ENCODE results near the gene MAD1L1.

Gene MAD1L1

DNA sequence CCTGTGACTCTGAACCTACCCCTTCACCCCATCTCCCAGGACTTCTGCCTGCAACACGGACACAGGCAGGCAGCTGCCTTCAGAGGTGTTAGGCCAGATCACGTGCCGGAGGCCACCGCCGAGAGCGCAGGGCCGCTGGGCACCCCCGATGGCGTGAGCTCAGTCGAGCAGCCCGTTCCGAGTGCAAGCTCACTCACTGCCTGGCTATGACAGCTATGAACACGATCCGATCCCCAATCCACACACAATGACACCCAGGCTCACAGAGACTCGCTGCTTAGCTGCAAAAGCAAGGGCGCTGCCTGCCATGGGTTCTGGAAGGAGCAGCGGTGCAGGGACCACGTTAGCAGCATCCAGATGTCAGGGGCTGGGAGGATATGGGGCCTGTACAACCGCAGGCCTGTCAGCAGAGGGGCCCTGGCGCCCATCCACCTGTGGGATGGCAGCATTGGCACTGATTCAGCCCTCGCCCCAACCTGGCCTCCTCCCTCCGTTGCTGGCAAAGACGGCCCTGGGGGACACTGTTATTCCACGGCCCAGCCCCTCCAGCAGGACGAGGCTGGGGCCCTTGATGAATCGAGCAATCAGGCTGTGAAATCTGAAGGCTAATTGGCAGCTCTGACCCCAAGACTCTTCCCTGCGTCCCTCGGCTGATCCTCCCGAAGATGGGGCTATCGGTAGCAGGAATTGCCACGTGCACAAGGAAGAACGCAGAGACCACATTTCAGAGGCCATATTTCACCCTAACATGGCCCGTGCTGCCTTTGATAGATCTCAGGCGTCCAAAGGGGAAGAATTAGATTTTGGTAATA is 332.6 kb downstream of the MAD1L1 start:
- TF ChIP-seq, protein P1, sequence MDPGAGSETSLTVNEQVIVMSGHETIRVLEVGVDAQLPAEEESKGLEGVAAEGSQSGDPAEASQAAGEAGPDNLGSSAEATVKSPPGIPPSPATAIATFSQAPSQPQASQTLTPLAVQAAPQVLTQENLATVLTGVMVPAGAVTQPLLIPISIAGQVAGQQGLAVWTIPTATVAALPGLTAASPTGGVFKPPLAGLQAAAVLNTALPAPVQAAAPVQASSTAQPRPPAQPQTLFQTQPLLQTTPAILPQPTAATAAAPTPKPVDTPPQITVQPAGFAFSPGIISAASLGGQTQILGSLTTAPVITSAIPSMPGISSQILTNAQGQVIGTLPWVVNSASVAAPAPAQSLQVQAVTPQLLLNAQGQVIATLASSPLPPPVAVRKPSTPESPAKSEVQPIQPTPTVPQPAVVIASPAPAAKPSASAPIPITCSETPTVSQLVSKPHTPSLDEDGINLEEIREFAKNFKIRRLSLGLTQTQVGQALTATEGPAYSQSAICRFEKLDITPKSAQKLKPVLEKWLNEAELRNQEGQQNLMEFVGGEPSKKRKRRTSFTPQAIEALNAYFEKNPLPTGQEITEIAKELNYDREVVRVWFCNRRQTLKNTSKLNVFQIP (CRISPR knock-in tag; IDR thresholded peaks at IDR 0.05; ENCODE audit: borderline replicate concordance, low read depth), result no peak
- no peak for TF ChIP-seq BACH2 (CRISPR knock-in tag; IDR thresholded peaks at IDR 0.05; ENCODE audit: borderline replicate concordance)
- TF ChIP-seq GLIS3 (CRISPR knock-in tag; IDR thresholded peaks at IDR 0.05), result no peak
- TF ChIP-seq ZNF565 (CRISPR knock-in tag; conservative IDR thresholded peaks at IDR 0.05; ENCODE audit: low read depth), result no peak
- no peak for TF ChIP-seq ESRRG (CRISPR knock-in tag; IDR thresholded peaks at IDR 0.05)
- no peak for TF ChIP-seq CSDC2 (CRISPR knock-in tag; IDR thresholded peaks at IDR 0.05)
- TF ChIP-seq OSR1 (CRISPR knock-in tag; IDR thresholded peaks at IDR 0.05), result no peak
- TF ChIP-seq SNAI2 (CRISPR knock-in tag; IDR thresholded peaks at IDR 0.05), result no peak
- no peak for TF ChIP-seq PPARA (CRISPR knock-in tag; IDR thresholded peaks at IDR 0.05; ENCODE audit: borderline replicate concordance)
- TF ChIP-seq ZFP3 (CRISPR knock-in tag; IDR thresholded peaks at IDR 0.05), result no peak
- no peak for TF ChIP-seq ZFP30 (CRISPR knock-in tag; IDR thresholded peaks at IDR 0.05)
- no peak for ATAC-seq

DNA sequence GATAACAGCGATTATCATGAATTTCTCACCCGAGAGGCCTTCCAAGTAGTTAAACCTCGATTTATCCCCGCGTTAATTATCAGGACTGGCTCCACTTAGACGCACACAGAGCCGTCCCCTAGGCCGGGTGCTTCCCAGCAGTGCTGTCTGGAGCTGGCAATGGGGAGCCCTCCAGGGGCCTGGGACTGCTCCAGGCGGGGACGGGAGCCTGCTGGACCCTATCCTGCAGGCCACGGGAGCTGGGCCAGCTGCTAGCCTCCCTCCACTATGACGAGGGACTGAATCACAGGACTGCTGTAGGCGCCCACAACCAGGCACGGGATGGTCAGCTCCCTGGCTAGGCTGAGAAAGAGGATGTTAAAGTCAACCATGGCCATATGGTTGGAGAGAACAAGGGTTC is 333.5 kb downstream of the MAD1L1 start:
- peak; percentile 39 for ATAC-seq
- TF ChIP-seq CSDC2 (CRISPR knock-in tag; IDR thresholded peaks at IDR 0.05) (no peak), ARNTL (CRISPR knock-in tag; IDR thresholded peaks at IDR 0.05; ENCODE audit: borderline replicate concordance, low read depth) (no peak), TOX (CRISPR knock-in tag; IDR thresholded peaks at IDR 0.05; ENCODE audit: borderline replicate concordance) (no peak), PPARA (CRISPR knock-in tag; IDR thresholded peaks at IDR 0.05; ENCODE audit: borderline replicate concordance) (no peak), GLIS3 (CRISPR knock-in tag; IDR thresholded peaks at IDR 0.05) (no peak), PATZ1 (CRISPR knock-in tag; IDR thresholded peaks at IDR 0.05; ENCODE audit: borderline replicate concordance) (no peak), ZNF70 (CRISPR knock-in tag; IDR thresholded peaks at IDR 0.05) (no peak), SNAI2 (CRISPR knock-in tag; IDR thresholded peaks at IDR 0.05) (no peak), OSR1 (CRISPR knock-in tag; IDR thresholded peaks at IDR 0.05) (no peak), ZFP30 (CRISPR knock-in tag; IDR thresholded peaks at IDR 0.05) (no peak), BACH2 (CRISPR knock-in tag; IDR thresholded peaks at IDR 0.05; ENCODE audit: borderline replicate concordance) (no peak), ZC3H10 (CRISPR knock-in tag; IDR thresholded peaks at IDR 0.05) (no peak), ESRRG (CRISPR knock-in tag; IDR thresholded peaks at IDR 0.05) (no peak), RARB (CRISPR knock-in tag; IDR thresholded peaks at IDR 0.05) (no peak), ISL1 (CRISPR knock-in tag; IDR thresholded peaks at IDR 0.05) (no peak), CREB5 (CRISPR knock-in tag; IDR thresholded peaks at IDR 0.05; ENCODE audit: low read depth) (no peak), ZFP3 (CRISPR knock-in tag; IDR thresholded peaks at IDR 0.05) (no peak), ZNF565 (CRISPR knock-in tag; conservative IDR thresholded peaks at IDR 0.05; ENCODE audit: low read depth) (no peak)

GRCh38 chr7:1898628-1899185 is 334.0 kb downstream of the MAD1L1 start:
- no peak for TF ChIP-seq ZNF70 (CRISPR knock-in tag; IDR thresholded peaks at IDR 0.05)
- TF ChIP-seq PPARA (CRISPR knock-in tag; IDR thresholded peaks at IDR 0.05; ENCODE audit: borderline replicate concordance), result no peak
- TF ChIP-seq ARNTL (CRISPR knock-in tag; IDR thresholded peaks at IDR 0.05; ENCODE audit: borderline replicate concordance, low read depth), result no peak
- no peak for ATAC-seq

GRCh38 chr7:1897861-1898627 is 334.7 kb downstream of the MAD1L1 start:
- no peak for ATAC-seq
- TF ChIP-seq ZC3H10 (CRISPR knock-in tag; IDR thresholded peaks at IDR 0.05), result no peak
- TF ChIP-seq BACH2 (CRISPR knock-in tag; IDR thresholded peaks at IDR 0.05; ENCODE audit: borderline replicate concordance), result no peak
- no peak for TF ChIP-seq GLIS3 (CRISPR knock-in tag; IDR thresholded peaks at IDR 0.05)
- no peak for TF ChIP-seq RARB (CRISPR knock-in tag; IDR thresholded peaks at IDR 0.05)
- no peak for TF ChIP-seq ESRRG (CRISPR knock-in tag; IDR thresholded peaks at IDR 0.05)
- TF ChIP-seq ZFP3 (CRISPR knock-in tag; IDR thresholded peaks at IDR 0.05), result no peak
- TF ChIP-seq OSR1 (CRISPR knock-in tag; IDR thresholded peaks at IDR 0.05), result no peak
- TF ChIP-seq PATZ1 (CRISPR knock-in tag; IDR thresholded peaks at IDR 0.05; ENCODE audit: borderline replicate concordance), result no peak
- TF ChIP-seq ZNF70 (CRISPR knock-in tag; IDR thresholded peaks at IDR 0.05), result no peak
- TF ChIP-seq, protein P2, sequence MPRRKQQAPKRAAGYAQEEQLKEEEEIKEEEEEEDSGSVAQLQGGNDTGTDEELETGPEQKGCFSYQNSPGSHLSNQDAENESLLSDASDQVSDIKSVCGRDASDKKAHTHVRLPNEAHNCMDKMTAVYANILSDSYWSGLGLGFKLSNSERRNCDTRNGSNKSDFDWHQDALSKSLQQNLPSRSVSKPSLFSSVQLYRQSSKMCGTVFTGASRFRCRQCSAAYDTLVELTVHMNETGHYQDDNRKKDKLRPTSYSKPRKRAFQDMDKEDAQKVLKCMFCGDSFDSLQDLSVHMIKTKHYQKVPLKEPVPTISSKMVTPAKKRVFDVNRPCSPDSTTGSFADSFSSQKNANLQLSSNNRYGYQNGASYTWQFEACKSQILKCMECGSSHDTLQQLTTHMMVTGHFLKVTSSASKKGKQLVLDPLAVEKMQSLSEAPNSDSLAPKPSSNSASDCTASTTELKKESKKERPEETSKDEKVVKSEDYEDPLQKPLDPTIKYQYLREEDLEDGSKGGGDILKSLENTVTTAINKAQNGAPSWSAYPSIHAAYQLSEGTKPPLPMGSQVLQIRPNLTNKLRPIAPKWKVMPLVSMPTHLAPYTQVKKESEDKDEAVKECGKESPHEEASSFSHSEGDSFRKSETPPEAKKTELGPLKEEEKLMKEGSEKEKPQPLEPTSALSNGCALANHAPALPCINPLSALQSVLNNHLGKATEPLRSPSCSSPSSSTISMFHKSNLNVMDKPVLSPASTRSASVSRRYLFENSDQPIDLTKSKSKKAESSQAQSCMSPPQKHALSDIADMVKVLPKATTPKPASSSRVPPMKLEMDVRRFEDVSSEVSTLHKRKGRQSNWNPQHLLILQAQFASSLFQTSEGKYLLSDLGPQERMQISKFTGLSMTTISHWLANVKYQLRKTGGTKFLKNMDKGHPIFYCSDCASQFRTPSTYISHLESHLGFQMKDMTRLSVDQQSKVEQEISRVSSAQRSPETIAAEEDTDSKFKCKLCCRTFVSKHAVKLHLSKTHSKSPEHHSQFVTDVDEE (CRISPR knock-in tag; IDR thresholded peaks at IDR 0.05), result no peak
- no peak for TF ChIP-seq TOX (CRISPR knock-in tag; IDR thresholded peaks at IDR 0.05; ENCODE audit: borderline replicate concordance)

Data from SK-N-SH treated with all-trans-retinoic acid at 6 μM for 48 hours (cell line).